B cell (primary cell): ENCODE results near the gene SOD3.

Experiments
- CTCF ChIP-seq: fragments of 200-600 bp; IDR thresholded peaks from one replicate; pipeline ENCODE4 v1.8.0; 2022; ENCODE audit warnings: antibody characterized with exemption, mild to moderate bottlenecking
- EZH2 ChIP-seq: IDR thresholded peaks from 2 replicates; pipeline ENCODE4 v1.6.1; 2012; ENCODE audit warnings: borderline replicate concordance, low read depth, mild to moderate bottlenecking, moderate library complexity, low read length; ENCODE audit not compliant: insufficient read depth, poor library complexity, severe bottlenecking

- TF ChIP-seq CTCF (no peak), EZH2 (no peak)
Measured at GRCh38 chr4:24748023-24748422, 47.4 kb upstream of the SOD3 start.
